Large intestine (tissue), 3 donors: ENCODE results near the gene CNPY3. TPM values are rescaled to one million over a fixed set of nuclear protein-coding genes. Genes with fewer than 3 reads are reported as not detected.

Source experiments
- DNase-seq, 2 donors: peaks; one replicate each; pipeline versions ENCODE4 v3.0.0 to v3.0.0-alpha.2; 2013
- H3K27ac ChIP-seq: one replicate; pipeline ENCODE4 v1.5.1; 2013; ENCODE audit warnings: low read length
- H3K27me3 ChIP-seq: 2 replicates; pipeline ENCODE4 v1.6.1; 2013; ENCODE audit warnings: low read length; ENCODE audit not compliant: control insufficient read depth, insufficient read depth
- H3K36me3 ChIP-seq: 2 replicates; pipeline ENCODE4 v1.6.1; 2013; ENCODE audit warnings: low read length; ENCODE audit not compliant: control insufficient read depth, insufficient read depth
- H3K4me1 ChIP-seq: one replicate; pipeline ENCODE4 v1.6.1; 2013; ENCODE audit warnings: low read length; ENCODE audit not compliant: control insufficient read depth, insufficient read depth
- H3K4me3 ChIP-seq: one replicate; pipeline ENCODE4 v1.5.1; 2013; ENCODE audit warnings: low read length
- H3K9me3 ChIP-seq: one replicate; pipeline ENCODE4 v1.6.1; 2013; ENCODE audit warnings: mild to moderate bottlenecking, low read depth, low read length, moderate library complexity; ENCODE audit not compliant: control insufficient read depth
- WGBS: methylation state at CpG from one replicate; pipeline ENCODE4 v1.1.5; 2013; ENCODE audit warnings: low lambda C conversion rate; ENCODE audit not compliant: insufficient coverage; 5-methylcytosine and 5-hydroxymethylcytosine counted together
- polyA plus RNA-seq: library from polyadenylated mRNA; unstranded; fragments of 120-200 nt; gene quantifications from one replicate; pipeline ENCODE4 v1.2.1, GENCODE V29; 2013

Gene CNPY3
- polyA plus RNA-seq, 1 donor, result 53.0 TPM

GRCh38 chr6:42968126-42968701 is 38.9 kb downstream of the CNPY3 start:
- H3K36me3 ChIP-seq, result peaks cover 71% of the 10 kb centered on the region
- H3K4me3 ChIP-seq, result no peak overlapping the region
- H3K4me1 ChIP-seq, result no peaks in the 10 kb centered on the region
- no peak overlapping the region for H3K27ac ChIP-seq
- H3K27me3 ChIP-seq, result no peaks in the 10 kb centered on the region
- WGBS, result no CpG with 5 or more reads among the region's 12 CpGs
- no peaks in the 10 kb centered on the region for H3K9me3 ChIP-seq
- no peak for DNase-seq

- Histone ChIP-seq H3K27ac (no peak overlapping the region), H3K27me3 (no peaks in the 10 kb centered on the region), H3K9me3 (no peaks in the 10 kb centered on the region), H3K4me1 (no peaks in the 10 kb centered on the region), H3K4me3 (no peak overlapping the region), H3K36me3 (peaks cover 69% of the 10 kb centered on the region)
- no peak for DNase-seq
- no CpG with 5 or more reads among the region's 4 CpGs for WGBS
Measured at GRCh38 chr6:42968783-42969182, 39.5 kb downstream of the CNPY3 start.

GRCh38 chr6:42969431-42969830 is 40.2 kb downstream of the CNPY3 start:
- no peaks in the 10 kb centered on the region for H3K9me3 ChIP-seq
- no peak for DNase-seq
- H3K36me3 ChIP-seq, result peaks cover 65% of the 10 kb centered on the region
- H3K27me3 ChIP-seq, result no peaks in the 10 kb centered on the region
- no peaks in the 10 kb centered on the region for H3K4me1 ChIP-seq
- no peak overlapping the region for H3K27ac ChIP-seq
- no peak overlapping the region for H3K4me3 ChIP-seq
- WGBS, result no CpG with 5 or more reads among the region's 2 CpGs

DNA sequence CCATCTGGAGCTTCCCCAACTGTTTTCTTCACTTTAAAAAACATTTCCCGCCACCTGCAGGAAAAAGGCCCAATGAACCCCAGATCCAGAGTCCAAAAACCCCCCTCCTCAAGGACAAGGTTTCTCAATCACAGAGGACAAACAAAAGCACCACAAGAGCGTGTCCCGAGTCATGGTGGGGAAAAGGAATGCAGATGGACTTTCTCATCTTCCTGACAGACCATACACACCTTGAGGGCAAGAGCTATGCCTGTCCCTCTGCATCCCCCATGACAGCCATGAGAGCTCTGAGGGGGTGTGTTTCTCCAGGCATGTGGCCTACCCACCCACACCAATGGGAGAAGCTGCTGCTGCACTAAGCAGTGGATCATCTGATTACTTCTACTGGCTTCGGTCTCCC is 40.7 kb downstream of the CNPY3 start:
- no peaks in the 10 kb centered on the region for H3K27me3 ChIP-seq
- no CpG with 5 or more reads among the region's 4 CpGs for WGBS
- no peaks in the 10 kb centered on the region for H3K4me1 ChIP-seq
- no peak for DNase-seq
- no peak overlapping the region for H3K27ac ChIP-seq
- H3K4me3 ChIP-seq, result no peak overlapping the region
- H3K9me3 ChIP-seq, result no peaks in the 10 kb centered on the region
- peaks cover 63% of the 10 kb centered on the region for H3K36me3 ChIP-seq

- no peaks in the 10 kb centered on the region for H3K9me3 ChIP-seq
- H3K36me3 ChIP-seq, result peaks cover 54% of the 10 kb centered on the region
- DNase-seq, result no peak
- no peaks in the 10 kb centered on the region for H3K4me1 ChIP-seq
- no peak overlapping the region for H3K4me3 ChIP-seq
- no peaks in the 10 kb centered on the region for H3K27me3 ChIP-seq
- no peak overlapping the region for H3K27ac ChIP-seq
- no CpG with 5 or more reads among the region's 4 CpGs for WGBS
Measured at GRCh38 chr6:42970871-42971612, 41.8 kb downstream of the CNPY3 start.

GRCh38 chr6:42971746-42972327 is 42.6 kb downstream of the CNPY3 start:
- H3K27ac ChIP-seq, result no peak overlapping the region
- peaks cover 47% of the 10 kb centered on the region for H3K36me3 ChIP-seq
- H3K4me1 ChIP-seq, result no peaks in the 10 kb centered on the region
- H3K9me3 ChIP-seq, result no peaks in the 10 kb centered on the region
- no CpG with 5 or more reads among the region's 3 CpGs for WGBS
- H3K4me3 ChIP-seq, result no peak overlapping the region
- no peak for DNase-seq
- no peaks in the 10 kb centered on the region for H3K27me3 ChIP-seq

DNA sequence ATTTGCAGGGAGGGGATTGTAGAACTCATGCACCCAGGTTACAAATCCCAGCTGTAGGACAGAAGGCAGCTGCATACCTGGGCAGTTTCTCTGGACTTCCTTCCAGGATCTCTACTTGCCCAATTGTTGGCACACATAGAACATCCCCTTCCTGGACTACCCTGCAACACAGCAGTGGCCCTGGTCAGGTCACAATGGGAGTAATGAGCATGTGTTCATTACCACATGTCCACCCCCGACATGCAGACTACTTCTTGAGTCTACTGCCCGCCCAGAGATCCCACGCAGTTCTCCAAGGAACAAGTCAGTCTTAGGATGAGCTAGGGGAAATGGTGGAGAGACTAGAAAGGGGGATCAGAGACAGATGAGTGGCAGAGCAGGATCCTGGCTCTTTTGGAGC is 44.6 kb downstream of the CNPY3 start:
- Histone ChIP-seq H3K9me3 (no peaks in the 10 kb centered on the region), H3K27me3 (no peaks in the 10 kb centered on the region), H3K27ac (no peak overlapping the region), H3K4me3 (no peak overlapping the region), H3K4me1 (peaks cover 6% of the 10 kb centered on the region), H3K36me3 (peaks cover 32% of the 10 kb centered on the region)
- WGBS, result no CpG with 5 or more reads among the region's 3 CpGs
- DNase-seq, result no peak

DNA sequence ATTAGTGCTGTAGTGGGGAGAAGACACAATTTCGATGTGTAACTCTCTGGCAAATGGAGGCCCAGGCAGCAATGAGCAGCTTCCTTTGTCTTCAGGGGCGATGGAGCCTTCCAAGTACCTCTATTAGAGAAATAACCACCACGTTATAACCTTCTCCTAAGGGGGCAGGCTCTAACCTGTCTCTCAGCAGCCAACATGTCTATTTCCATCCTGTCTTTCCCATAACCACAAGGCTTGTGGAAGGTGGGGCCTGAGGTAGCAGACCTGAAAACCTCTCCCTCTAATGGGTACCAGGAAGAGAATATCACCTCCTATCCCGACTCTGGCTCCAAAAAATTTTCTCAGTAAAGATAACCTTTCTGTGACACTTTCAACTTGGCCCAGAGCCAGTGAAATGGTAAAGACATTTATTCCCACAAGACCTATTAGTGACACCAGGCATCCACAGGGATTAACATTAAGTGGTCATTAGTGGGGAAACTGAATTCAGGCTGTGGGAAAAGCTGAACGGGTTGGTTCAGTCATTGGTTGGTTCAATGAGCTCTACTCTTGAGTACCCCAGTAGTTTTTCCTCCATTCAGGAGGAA is 45.7 kb downstream of the CNPY3 start:
- Histone ChIP-seq H3K36me3 (peaks cover 21% of the 10 kb centered on the region), H3K27ac (no peak overlapping the region), H3K9me3 (no peaks in the 10 kb centered on the region), H3K27me3 (no peaks in the 10 kb centered on the region), H3K4me1 (peaks cover 14% of the 10 kb centered on the region), H3K4me3 (no peak overlapping the region)
- whole genome bisulfite sequencing, result no CpG with 5 or more reads among the region's 5 CpGs
- DNase-seq, result no peak

GRCh38 chr6:42978487-42978838 is 49.2 kb downstream of the CNPY3 start:
- Histone ChIP-seq H3K9me3 (no peaks in the 10 kb centered on the region), H3K27ac (peak overlapping the region; percentile 89), H3K4me1 (peaks cover 15% of the 10 kb centered on the region), H3K36me3 (peaks cover 12% of the 10 kb centered on the region), H3K4me3 (peak overlapping the region; percentile 84), H3K27me3 (no peaks in the 10 kb centered on the region)
- DNase-seq, result peak in 1 of 2 donors; percentile 55
- no CpG with 5 or more reads among the region's 28 CpGs for WGBS

- peaks cover 19% of the 10 kb centered on the region for H3K4me1 ChIP-seq
- peaks cover 8% of the 10 kb centered on the region for H3K36me3 ChIP-seq
- no peaks in the 10 kb centered on the region for H3K27me3 ChIP-seq
- no peaks in the 10 kb centered on the region for H3K9me3 ChIP-seq
- peak; percentile 72 to 91 for DNase-seq
- H3K4me3 ChIP-seq, result peak within 1 kb of the TSS; percentile 84
- H3K27ac ChIP-seq, result peak within 1 kb of the TSS; percentile 89
- 0% methylated on average over 9 of the region's 59 CpGs for WGBS
Measured at GRCh38 chr6:42978839-42979522, 49.7 kb downstream of the CNPY3 start, which contains the start of gene PEX6. TSS of gene PEX6 (minus strand) at chr6:42979181. CDS start at chr6:42979150, 31 bp downstream.
